Thyroid gland (tissue), 4 donors: Measurements from ENCODE around the gene PRCP. TPM values are rescaled to one million over a fixed set of nuclear protein-coding genes. Genes with fewer than 3 reads are reported as not detected.

Experiments
- DNase-seq, 2 donors: peaks; one replicate each; pipeline ENCODE4 v3.0.0-alpha.2; 2019
- H3K27ac ChIP-seq, 3 donors: fragments of 200-600 bp; sonication (generic); 1 replicate in 2 of 3; 2 replicates in 1 of 3; pipeline ENCODE4 v1.5.1; 2016 to 2019; ENCODE audit warnings: mild to moderate bottlenecking in 1 of 3, moderate library complexity in 1 of 3
- H3K27me3 ChIP-seq: fragments of 200-600 bp; sonication (generic); one replicate; pipeline ENCODE4 v1.5.1; 2019
- H3K36me3 ChIP-seq, 2 donors: fragments of 200-600 bp; sonication (generic); one replicate each; pipeline ENCODE4 v1.5.1; 2016 to 2019
- H3K4me1 ChIP-seq, 2 donors: fragments of 200-600 bp; sonication (generic); one replicate each; pipeline ENCODE4 v1.5.1; 2017 to 2019
- H3K4me3 ChIP-seq, 3 donors: fragments of 200-600 bp; sonication (generic); replicated peaks in 1 of 3; 1 replicate in 2 of 3; 2 replicates in 1 of 3; pipeline ENCODE4 v1.5.1; 2016; ENCODE audit warnings: mild to moderate bottlenecking in 1 of 3
- H3K9me3 ChIP-seq: fragments of 200-600 bp; sonication (generic); one replicate; pipeline ENCODE4 v1.5.1; 2017
- POLR2A ChIP-seq, 2 donors: fragments of 450-650 bp; IDR thresholded peaks; one replicate each; pipeline ENCODE4 v1.6.1; 2017; ENCODE audit warnings: antibody characterized with exemption in 2 of 2, mild to moderate bottlenecking in 2 of 2, moderate library complexity in 1 of 2
- WGBS, 2 donors: methylation state at CpG; one replicate each; pipeline ENCODE4 v1.1.5; 2017; 5-methylcytosine and 5-hydroxymethylcytosine counted together
- intact Hi-C: fragments of 100-400 bp; cut with DNase I; formaldehyde crosslinking; loops from one replicate; pipeline ENCODE4 v1.15.1; 2023
- total RNA-seq, 4 donors: library from RNA; depleted of rRNA; stranded (reverse); fragments of >200 nt; gene quantifications; one replicate each; pipeline ENCODE4 v1.2.3, GENCODE V29; 2016
- TF ChIP-seq, protein P1 (sequence below), 6 experiments: fragments of 200-600 bp in 3 of 6; fragments of 450-650 bp in 3 of 6; sonication (generic) in 3 of 6; IDR thresholded peaks; one replicate each; pipeline ENCODE4 v1.5.1; 2016 to 2019; ENCODE audit warnings: antibody characterized with exemption in 6 of 6, mild to moderate bottlenecking in 2 of 6, inconsistent platforms in 1 of 6, moderate library complexity in 1 of 6

The PRCP gene
- total RNA-seq, 4 donors from 2014 or later: 59.1 to 122 (median 81.1) TPM

DNA sequence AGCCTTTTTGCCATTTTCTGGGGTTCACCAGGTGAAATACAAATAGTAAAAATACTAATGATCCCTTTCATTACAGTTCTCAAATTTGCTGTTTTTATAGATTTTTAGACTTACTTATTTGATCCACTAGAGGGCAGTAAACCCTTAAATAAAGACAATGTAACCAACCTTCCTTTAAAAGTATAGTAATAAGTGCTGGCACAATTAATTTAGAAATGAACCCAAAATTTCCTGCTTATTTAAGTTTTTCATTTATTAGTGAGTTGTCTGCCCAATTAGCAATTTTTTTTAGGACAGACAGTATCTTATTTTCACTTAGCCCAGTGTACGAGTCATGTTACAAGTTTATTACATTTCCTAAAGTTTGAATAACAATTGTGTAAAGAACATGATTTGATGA lies 6.0 kb upstream of the PRCP start:
- DNase-seq: no peak
- TF ChIP-seq POLR2A (IDR thresholded peaks at IDR 0.05): no peak
- TF ChIP-seq, protein P1, sequence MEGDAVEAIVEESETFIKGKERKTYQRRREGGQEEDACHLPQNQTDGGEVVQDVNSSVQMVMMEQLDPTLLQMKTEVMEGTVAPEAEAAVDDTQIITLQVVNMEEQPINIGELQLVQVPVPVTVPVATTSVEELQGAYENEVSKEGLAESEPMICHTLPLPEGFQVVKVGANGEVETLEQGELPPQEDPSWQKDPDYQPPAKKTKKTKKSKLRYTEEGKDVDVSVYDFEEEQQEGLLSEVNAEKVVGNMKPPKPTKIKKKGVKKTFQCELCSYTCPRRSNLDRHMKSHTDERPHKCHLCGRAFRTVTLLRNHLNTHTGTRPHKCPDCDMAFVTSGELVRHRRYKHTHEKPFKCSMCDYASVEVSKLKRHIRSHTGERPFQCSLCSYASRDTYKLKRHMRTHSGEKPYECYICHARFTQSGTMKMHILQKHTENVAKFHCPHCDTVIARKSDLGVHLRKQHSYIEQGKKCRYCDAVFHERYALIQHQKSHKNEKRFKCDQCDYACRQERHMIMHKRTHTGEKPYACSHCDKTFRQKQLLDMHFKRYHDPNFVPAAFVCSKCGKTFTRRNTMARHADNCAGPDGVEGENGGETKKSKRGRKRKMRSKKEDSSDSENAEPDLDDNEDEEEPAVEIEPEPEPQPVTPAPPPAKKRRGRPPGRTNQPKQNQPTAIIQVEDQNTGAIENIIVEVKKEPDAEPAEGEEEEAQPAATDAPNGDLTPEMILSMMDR (IDR thresholded peaks at IDR 0.05): peak; percentile 18 to 66 (median 57)
- Histone ChIP-seq H3K27ac (no peak overlapping the region), H3K4me1 (no peaks in the 10 kb centered on the region), H3K36me3 (no peaks in the 10 kb centered on the region), H3K9me3 (no peaks in the 10 kb centered on the region), H3K27me3 (no peaks in the 10 kb centered on the region), H3K4me3 (no peak overlapping the region)
- intact Hi-C loops: loop anchor here (5.0 to 10.0 kb wide), 4 partner anchors 169 to 909 kb away; partner anchors contain the start of genes ANKRD42 and RAB30
- 74 to 77% methylated on average over 1 of the region's 1 CpG for WGBS, 2 donors

DNA sequence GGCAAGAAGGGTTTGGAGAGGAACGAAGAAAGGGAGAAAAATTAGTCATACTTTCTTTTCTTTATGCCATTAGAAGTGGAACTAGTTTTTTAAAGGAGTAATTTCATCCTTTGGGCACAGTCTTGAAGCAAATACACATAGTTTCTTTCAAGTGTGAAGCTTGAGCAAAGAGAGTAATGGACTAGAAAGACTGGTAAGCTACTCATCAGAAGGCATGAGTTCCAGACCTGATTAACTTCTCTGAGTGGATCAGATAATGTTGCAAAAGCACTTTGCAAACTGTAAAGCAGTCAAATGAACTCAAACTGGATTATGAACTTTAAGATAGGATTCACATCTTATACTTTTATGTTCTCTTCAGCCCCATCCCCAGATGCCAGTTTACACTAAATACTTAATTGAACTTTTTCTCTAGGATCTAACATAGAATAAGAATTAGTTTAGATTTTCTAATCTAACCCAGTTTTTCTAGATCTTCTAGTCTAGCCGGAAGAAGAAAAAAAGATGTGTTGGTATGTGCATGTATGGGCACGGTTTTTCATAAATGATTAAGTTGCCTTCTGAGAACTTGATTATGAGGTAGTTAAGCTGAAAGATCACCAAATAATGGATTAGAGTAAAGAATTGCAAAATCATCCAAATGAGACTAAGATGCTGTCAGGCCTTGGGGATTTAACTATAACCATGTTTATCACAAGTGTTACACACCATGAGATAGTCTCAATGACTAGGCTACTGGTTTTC lies 3.8 kb upstream of the PRCP start:
- intact Hi-C loops: loop anchor here (10.0 kb wide), 3 partner anchors 171 to 911 kb away; partner anchors contain the start of genes ANKRD42 and RAB30
- 84 to 86% methylated on average over 3 of the region's 3 CpGs for WGBS, 2 donors
- H3K27me3 ChIP-seq: no peaks in the 10 kb centered on the region

DNA sequence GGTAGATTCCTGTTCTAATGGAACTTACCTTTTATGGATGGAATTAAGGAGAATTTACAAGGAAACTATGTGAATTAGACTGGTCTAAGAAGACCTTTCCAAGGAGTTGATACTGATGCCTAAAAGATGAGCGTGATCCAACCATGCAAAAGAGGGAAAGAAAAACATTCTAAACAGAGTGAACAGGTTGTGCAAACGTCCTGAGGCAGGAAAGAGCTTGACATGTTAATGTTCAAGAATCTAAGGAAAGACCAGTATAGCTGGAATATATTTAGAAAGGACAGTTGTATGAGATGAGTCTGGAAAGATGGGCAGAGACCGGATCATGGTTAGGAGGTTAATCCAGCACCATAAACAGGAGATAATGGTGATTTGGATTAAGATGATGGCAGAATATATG lies 2.6 kb upstream of the PRCP start:
- no peaks in the 10 kb centered on the region for H3K9me3 ChIP-seq
- WGBS, 2 donors: 75 to 78% methylated on average over 3 of the region's 3 CpGs
- H3K4me1 ChIP-seq: peaks cover 0 to 9% of the 10 kb centered on the region in 2 donors
- H3K36me3 ChIP-seq: no peaks in the 10 kb centered on the region
- no peak overlapping the region for H3K27ac ChIP-seq
- intact Hi-C loops: loop anchor here (10.0 kb wide), 3 partner anchors 172 to 912 kb away; partner anchors contain the start of genes ANKRD42 and RAB30
- H3K4me3 ChIP-seq: no peak overlapping the region
- no peaks in the 10 kb centered on the region for H3K27me3 ChIP-seq
- TF ChIP-seq POLR2A (IDR thresholded peaks at IDR 0.05): no peak
- TF ChIP-seq, protein P1 (IDR thresholded peaks at IDR 0.05): no peak
- DNase-seq: no peak

More for the DNA sequence above, 3.8 kb upstream of the PRCP start:
- TF ChIP-seq, protein P1 (IDR thresholded peaks at IDR 0.05): no peak
- no peak for TF ChIP-seq POLR2A (IDR thresholded peaks at IDR 0.05)
- Histone ChIP-seq H3K27ac (no peak overlapping the region), H3K9me3 (no peaks in the 10 kb centered on the region), H3K4me3 (no peak overlapping the region), H3K36me3 (no peaks in the 10 kb centered on the region), H3K4me1 (peaks cover 0 to 4% of the 10 kb centered on the region in 2 donors)
- no peak for DNase-seq

DNA sequence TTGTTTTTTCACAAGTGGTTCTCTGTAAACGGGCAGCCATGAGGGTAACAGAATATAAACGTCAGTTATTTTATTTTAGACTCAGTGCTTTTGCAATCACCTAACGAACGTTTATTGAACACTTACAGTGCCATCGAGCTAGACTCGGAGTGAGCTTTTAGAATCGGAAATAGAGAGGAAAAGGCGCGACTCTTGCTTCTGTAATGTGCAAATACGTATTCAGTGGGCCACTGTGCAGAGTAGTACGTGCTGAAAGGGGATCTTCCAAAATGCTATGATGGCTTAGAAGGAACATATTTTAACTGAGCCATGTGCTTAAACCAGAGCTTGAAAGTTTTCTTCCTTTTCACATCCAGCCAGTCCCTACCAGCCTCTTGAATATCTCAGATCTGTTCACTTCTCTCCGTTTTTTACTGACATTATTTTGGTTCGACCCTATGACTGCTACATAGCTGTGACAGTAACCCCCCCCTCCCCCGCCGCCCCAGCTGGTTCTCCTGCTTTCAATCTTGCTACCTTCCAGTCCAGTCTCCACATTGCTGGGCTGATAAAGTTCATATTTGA lies 1.8 kb upstream of the PRCP start:
- intact Hi-C loops: loop anchor here (10.0 kb wide), 3 partner anchors 173 to 913 kb away; partner anchors contain the start of genes ANKRD42 and RAB30
- no peaks in the 10 kb centered on the region for H3K9me3 ChIP-seq
- H3K27ac ChIP-seq: no peak overlapping the region
- H3K4me1 ChIP-seq: peaks cover 0 to 9% of the 10 kb centered on the region in 2 donors
- peak overlapping the region in 1 of 3 donors; percentile 60 for H3K4me3 ChIP-seq
- H3K27me3 ChIP-seq: no peaks in the 10 kb centered on the region
- no peak for DNase-seq
- H3K36me3 ChIP-seq: no peaks in the 10 kb centered on the region
- no peak for TF ChIP-seq POLR2A (IDR thresholded peaks at IDR 0.05)
- TF ChIP-seq, protein P1 (IDR thresholded peaks at IDR 0.05): no peak
- 2 to 3% methylated on average over 15 of the region's 15 CpGs for WGBS, 2 donors
